ENCODE data around the gene PGBD1. TPM values are rescaled to one million over a fixed set of nuclear protein-coding genes. Genes with fewer than 3 reads are reported as not detected.

PGBD1 gene
- total and polyA plus RNA-seq, 10 of the 15 experiments (the other 5 are each of a cell fraction or from before 2014, with no cell fraction given), result 1.9 to 4.9 (median 3.8) TPM

DNA sequence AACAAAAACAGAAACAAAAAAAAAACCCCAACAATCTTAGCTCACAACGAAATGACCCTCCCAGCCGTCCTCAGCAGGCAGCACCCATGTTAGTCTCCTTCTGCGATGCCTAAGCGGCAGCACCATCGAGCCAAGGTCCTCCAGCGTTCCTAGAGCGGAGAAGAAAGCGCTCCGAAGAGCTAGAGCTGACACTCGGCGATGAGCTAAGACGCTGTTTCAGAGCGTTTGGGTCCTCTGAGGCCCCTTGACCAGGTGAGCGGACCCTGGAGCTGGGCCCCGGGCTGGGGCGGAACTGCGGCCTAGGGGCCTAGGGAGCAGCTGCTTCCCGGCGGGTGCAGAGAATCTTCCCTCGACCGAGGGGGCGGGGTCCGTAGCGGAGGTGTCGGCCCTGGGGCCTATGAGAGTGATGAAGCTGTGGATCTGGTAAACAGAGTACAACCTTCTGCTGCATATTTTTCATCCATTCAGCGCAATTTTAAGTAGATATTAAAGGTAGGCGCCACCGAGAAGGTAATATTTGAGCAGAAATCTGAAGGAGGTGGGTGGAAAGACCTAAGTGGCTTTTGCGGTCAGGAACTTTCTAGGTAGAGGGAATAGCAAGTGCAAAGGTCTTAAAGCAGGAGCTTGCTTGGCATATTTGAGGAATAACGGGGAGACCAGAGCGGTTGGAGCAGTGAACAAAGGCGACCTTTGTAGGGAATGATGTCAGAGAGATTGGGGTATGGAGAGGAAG, 14.2 kb upstream of the PGBD1 start, which contains the start of gene ZSCAN26 (continued):
- TF ChIP-seq ZBTB40 (IDR thresholded peaks at IDR 0.05; ENCODE audit: borderline replicate concordance) (peak; percentile 67; the same call in 1 of the 2 replicates), ZNF24 (IDR thresholded peaks at IDR 0.05) (peak; percentile 78; the same call in 1 of the 2 replicates), POU2F2 (IDR thresholded peaks at IDR 0.05; ENCODE audit: borderline replicate concordance, low read depth, low read length) (peak; percentile 68; the same call in 2 of the 3 replicates), GATAD2B (conservative IDR thresholded peaks at IDR 0.05; ENCODE audit: low read depth) (peak; percentile 68; the same call in 1 of the 2 replicates), ZNF687 (IDR thresholded peaks at IDR 0.05) (peak; percentile 78; the same call in 1 of the 2 replicates), MTA2 (IDR thresholded peaks at IDR 0.05; ENCODE audit: low read depth) (peak; percentile 25; the same call in 1 of the 2 replicates), RAD21 (IDR thresholded peaks at IDR 0.05; ENCODE audit: insufficient read depth, low read depth, low read length) (0 out of 2 replicates have a peak, but pooled peaks have one; percentile 4), JUND (IDR thresholded peaks at IDR 0.05; ENCODE audit: low read depth, low read length) (no peak), ATF7 (IDR thresholded peaks at IDR 0.05; ENCODE audit: low read depth) (peak; percentile 46; the same call in 1 of the 2 replicates), BMI1 (IDR thresholded peaks at IDR 0.05; ENCODE audit: borderline replicate concordance) (no peak), GABPA (IDR thresholded peaks at IDR 0.05; ENCODE audit: low read depth) (peak; percentile 57; the same call in 1 of the 2 replicates), NR2F1 (conservative IDR thresholded peaks at IDR 0.05) (peak; percentile 52), KDM1A (IDR thresholded peaks at IDR 0.05; ENCODE audit: borderline replicate concordance) (no peak), TAF1 (IDR thresholded peaks at IDR 0.05; ENCODE audit: borderline replicate concordance, low read depth, low read length) (peak; percentile 75), POLR2AphosphoS5 (IDR thresholded peaks at IDR 0.05; ENCODE audit: low read length) (peak; percentile 86), ASH2L (IDR thresholded peaks at IDR 0.05; ENCODE audit: borderline replicate concordance, low read depth) (peak; percentile 87; the same call in 1 of the 2 replicates), ELK1 (IDR thresholded peaks at IDR 0.05; ENCODE audit: low read depth, low read length) (peak; percentile 19; the same call in 1 of the 2 replicates)
- TF ChIP-seq, protein P1, sequence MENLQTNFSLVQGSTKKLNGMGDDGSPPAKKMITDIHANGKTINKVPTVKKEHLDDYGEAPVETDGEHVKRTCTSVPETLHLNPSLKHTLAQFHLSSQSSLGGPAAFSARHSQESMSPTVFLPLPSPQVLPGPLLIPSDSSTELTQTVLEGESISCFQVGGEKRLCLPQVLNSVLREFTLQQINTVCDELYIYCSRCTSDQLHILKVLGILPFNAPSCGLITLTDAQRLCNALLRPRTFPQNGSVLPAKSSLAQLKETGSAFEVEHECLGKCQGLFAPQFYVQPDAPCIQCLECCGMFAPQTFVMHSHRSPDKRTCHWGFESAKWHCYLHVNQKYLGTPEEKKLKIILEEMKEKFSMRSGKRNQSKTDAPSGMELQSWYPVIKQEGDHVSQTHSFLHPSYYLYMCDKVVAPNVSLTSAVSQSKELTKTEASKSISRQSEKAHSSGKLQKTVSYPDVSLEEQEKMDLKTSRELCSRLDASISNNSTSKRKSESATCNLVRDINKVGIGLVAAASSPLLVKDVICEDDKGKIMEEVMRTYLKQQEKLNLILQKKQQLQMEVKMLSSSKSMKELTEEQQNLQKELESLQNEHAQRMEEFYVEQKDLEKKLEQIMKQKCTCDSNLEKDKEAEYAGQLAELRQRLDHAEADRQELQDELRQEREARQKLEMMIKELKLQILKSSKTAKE (IDR thresholded peaks at IDR 0.05; ENCODE audit: low read depth, poor library complexity, severe bottlenecking), result peak; percentile 17
